Activated CD4-positive, alpha-beta T cell treated with anti-CD3 and anti-CD28 coated beads for 24 hours (primary cell): Measurements from ENCODE around the gene KLRK1.
"Not testable (repeated sequence)": the region's sequence is repeated elsewhere in the genome, so short reads cannot be mapped to it uniquely, and the experiment has no call there.

Experiments used
- DNase-seq, 2 donors: peaks; one replicate each; pipeline ENCODE4 v3.0.0-alpha.2; 2020; ENCODE audit warnings: low read depth in 2 of 2

The KLRK1 gene

GRCh38 chr12:10389904-10390303, at the start of gene KLRK1:
Gene KLRK1 (minus strand): TSS chr12:10390041. CDS start chr12:10388810, 1,231 bp downstream.
- DNase-seq: no peak

DNA sequence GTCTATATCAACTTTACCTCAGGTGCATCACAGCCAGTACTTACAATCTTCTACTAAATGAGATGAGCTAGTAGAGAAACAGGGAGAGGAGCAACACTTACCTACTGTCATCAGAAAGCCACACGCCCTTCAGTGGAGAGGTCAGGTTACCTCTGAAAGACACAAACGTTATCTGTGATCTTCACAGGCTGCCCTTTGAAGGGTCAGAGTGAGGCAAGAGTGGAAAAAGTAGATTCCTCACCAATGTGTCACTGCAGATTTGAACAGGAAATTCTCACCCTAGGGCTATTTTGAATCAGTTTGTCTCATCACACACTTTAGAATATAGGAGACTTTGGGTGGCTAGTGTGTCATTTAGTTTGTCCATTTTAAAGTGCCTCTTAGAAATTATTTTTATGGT, 47.8 kb upstream of the KLRK1 start:
- DNase-seq: not testable (repeated sequence)

GRCh38 chr12:10435816-10436215, 46.0 kb upstream of the KLRK1 start, which contains the start of gene KLRC2:
Gene KLRC2 (minus strand): TSS chr12:10436010. CDS start chr12:10435986, 24 bp downstream.
- DNase-seq: not testable (repeated sequence)

GRCh38 chr12:10430623-10431022, 40.8 kb upstream of the KLRK1 start:
- not testable (repeated sequence) for DNase-seq

- not testable (repeated sequence) for DNase-seq
Measured at GRCh38 chr12:10425938-10426337, 36.1 kb upstream of the KLRK1 start.

- not testable (repeated sequence) for DNase-seq
Measured at GRCh38 chr12:10424260-10424899, 34.5 kb upstream of the KLRK1 start.

DNA sequence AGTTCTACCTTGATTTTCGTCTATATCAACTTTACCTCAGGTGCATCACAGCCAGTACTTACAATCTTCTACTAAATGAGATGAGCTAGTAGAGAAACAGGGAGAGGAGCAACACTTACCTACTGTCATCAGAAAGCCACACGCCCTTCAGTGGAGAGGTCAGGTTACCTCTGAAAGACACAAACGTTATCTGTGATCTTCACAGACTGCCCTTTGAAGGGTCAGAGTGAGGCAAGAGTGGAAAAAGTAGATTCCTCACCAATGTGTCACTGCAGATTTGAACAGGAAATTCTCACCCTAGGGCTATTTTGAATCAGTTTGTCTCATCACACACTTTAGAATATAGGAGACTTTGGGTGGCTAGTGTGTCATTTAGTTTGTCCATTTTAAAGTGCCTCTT, 32.3 kb upstream of the KLRK1 start:
- DNase-seq: not testable (repeated sequence)

DNA sequence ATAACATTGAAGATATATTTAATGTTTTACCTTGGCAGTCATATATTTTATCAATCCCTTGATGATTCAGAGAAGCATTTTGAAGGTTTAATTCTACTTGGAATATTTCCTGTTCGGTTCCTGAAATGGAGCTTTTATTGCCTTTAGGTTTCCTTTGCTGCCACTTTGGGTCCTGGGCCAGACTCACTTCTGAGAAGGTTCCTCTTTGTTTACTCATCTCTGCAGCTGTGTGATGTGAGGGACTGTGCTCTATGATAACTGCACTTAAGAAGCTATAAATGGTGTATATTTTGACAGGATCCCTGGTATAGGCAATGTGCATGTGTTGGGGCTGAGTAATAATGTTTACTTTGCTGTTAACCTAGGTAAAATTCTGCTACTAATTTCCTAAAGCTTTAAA, 30.5 kb upstream of the KLRK1 start, which contains the start of gene KLRC3:
KLRC3 (minus strand) TSS at position 262 of the 400 bp plus-strand sequence; CDS start at position 217, 45 bp downstream.
- DNase-seq: not testable (repeated sequence)

DNA sequence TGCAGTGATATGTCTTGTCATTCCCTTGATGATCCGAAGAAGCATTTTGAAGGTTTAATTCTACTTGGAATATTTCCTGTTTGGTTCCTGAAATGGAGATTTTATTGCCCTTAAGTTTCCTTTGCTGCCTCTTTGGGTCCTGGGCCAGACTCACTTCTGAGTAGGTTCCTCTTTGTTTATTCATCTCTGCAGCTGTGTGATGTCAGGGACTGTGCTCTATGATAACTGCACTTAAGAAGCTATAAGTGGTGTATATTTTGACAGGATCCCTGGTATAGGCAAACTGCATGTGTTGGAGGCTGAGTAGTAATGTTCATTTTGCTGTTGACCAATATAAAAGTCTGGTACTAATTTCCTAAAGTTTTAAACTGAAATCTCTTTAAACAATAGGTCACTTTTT, 19.6 kb upstream of the KLRK1 start, which contains the start of gene KLRC4:
KLRC4 (minus strand) TSS at position 366 of the 400 bp plus-strand sequence; CDS start at position 184, 182 bp downstream.
- DNase-seq: no peak

- DNase-seq: no peak
Measured at GRCh38 chr12:10408842-10409241, 19.0 kb upstream of the KLRK1 start.

DNA sequence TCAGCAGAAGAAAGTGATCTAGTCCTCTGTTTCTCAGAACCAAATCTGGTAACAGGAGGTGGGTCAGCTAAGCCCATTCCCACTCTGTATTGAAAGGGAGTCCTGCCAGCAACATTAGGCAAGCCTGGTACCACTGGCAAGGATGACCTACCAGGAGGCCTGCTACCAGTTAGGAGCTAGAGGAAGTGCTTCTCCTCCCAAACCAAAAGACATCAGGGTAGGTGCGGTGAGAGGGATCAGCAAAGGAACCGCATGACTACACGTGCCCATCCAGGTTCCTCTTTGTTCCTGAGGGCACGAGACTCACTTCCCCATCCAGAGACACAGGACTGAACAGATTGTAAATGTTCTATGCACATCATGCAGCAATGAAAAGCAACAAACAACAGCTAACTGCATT, 16.9 kb upstream of the KLRK1 start:
- no peak for DNase-seq

DNA sequence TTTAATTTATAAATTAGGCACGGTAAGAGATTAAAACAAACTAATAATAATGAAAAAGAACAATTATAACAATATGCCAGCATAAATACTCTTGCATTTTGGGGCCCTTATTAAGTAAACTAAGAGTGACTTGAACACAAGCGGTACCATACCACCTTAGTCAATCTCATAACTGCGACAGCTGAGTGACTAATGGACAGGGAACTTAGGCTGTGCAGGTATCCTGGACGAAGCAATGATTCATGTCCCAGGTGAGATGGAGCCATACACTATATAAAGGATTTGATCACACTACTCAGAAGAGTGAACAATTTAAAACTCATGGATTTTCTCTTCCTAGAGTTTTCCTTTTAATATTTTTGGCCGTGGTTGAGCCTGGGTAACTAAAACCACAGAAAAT, 15.5 kb upstream of the KLRK1 start:
- DNase-seq: no peak

DNA sequence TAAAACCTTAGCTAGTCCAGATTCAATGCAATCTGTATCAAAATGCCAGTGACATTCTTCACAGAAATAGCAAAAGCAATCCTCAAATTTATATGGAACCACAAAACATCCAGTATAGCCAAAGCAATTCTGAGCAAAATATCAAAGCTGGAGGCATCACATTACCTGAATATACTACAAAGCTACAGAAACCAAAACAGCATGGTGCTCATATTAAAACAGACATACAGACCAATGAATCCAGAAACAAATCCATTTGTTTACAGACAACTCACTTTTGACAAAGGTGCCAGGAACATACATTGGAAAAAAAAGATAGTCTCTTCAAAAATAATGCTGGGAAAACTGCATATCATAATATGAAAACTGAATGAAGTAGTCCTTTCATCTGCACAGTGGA, 15.0 kb upstream of the KLRK1 start:
- DNase-seq: no peak

- DNase-seq: no peak
Measured at GRCh38 chr12:10400829-10401228, 11.0 kb upstream of the KLRK1 start.

DNA sequence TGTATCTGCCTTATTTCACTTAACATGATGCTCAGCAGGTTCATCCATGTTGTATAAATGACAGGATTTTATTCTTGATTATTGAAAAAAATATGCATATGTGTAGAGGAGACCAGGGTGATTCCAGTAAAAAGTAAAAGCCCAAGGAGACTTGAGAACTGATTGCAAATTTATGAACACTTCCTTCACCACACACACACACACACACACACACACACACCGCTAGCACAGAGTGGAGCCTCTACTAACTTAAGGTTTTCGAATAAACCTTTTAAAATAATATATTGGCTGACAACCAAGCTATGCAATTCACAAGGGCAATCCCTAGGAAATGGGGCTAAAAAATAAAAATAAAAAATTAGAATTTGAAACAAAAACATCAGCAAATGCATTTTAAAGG, 8.3 kb upstream of the KLRK1 start:
- no peak for DNase-seq

GRCh38 chr12:10397296-10397695, 7.5 kb upstream of the KLRK1 start:
- DNase-seq: no peak

DNA sequence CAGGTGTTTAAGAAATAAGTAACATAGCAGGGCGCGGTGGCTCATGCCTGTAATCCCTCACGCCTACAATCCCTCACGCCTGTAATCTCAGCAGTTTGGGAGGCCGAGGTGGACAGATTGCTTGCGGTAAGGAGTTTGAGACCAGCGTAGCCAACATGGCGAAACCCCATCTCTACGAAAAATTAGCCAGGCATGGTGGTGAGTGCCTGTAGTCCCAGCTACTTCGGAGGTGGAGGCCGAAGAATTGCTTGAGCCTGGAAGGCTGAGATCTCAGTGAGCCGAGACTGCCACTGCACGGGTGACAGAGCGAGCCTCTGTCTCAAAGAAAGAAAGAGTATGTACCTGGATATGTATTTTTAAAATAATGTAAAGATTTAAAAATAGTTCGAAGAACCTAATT, 6.3 kb upstream of the KLRK1 start:
- DNase-seq: not testable (repeated sequence)

- DNase-seq: no peak
Measured at GRCh38 chr12:10395390-10395998, 5.7 kb upstream of the KLRK1 start.

- not testable (repeated sequence) for DNase-seq
Measured at GRCh38 chr12:10394531-10395152, 4.8 kb upstream of the KLRK1 start.

DNA sequence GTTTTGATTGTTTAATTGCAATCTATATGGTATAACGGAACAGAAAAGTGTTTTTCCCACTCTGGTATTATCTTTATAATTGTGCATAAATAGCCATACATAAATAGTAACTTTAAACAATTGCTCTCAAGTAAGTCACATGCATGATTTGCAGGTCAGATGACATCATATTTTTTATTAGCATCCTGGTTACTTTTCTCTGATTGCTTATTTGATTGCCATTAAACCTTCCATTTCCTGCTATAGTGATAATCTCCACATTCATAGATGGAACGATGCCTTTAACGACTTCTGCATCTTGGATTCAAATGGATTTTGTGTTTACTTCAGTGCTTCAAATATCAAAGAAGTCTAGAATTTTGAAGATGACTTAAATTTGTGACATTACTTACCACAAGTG, 3.5 kb upstream of the KLRK1 start:
- DNase-seq: no peak

- DNase-seq: no peak
Measured at GRCh38 chr12:10392394-10392930, 2.6 kb upstream of the KLRK1 start.

GRCh38 chr12:10390991-10391390, 1.1 kb upstream of the KLRK1 start:
- DNase-seq: not testable (repeated sequence)
